ENCODE measurements around the gene ZNF804B.
"Not testable (repeated sequence)": the region's sequence is repeated elsewhere in the genome, so short reads cannot be mapped to it uniquely, and the experiment has no call there.

ZNF804B gene

DNA sequence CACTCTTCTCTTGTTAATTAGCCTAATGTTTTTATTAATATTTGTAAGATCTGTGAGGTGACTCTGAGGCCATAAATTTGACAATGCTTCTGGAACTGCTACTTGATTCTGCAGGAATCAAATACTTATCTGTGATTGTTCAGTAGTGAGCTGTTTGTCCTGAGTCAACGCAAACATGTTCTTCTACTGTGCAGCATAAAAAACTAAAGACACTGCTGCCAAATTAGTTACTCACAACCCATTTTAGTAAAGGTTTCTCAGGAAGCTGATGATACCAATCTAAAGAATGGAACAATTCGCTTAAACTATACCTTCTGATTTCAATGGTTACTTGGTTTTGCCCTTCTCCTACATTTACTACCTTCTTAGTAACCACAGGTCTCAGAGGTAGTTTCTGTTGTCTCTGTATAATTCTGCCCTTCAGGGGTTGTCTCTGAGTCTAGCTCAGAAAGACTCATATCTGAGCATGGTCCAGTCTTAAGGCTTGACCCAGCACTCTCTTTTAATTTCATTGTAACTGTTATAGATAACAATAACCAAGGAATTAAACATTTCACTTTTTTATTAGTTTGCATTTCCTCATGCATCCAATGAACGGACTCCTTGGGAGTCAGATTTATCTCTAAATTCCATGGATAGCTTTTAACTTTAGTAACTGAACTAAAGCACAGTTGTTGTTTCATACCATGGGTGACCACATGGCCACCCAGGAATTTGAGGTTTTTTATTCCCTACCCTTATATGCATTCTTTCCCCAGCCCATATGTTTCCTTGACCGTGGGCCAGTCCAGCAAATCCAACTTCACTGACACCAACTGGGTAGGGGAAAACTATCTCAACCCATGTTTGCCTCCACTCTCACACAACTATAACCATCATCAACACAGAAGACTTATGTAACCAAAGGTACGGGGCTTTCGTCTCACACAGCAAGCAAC is 345.5 kb downstream of the ZNF804B start:
- no peak for DNase-seq

DNA sequence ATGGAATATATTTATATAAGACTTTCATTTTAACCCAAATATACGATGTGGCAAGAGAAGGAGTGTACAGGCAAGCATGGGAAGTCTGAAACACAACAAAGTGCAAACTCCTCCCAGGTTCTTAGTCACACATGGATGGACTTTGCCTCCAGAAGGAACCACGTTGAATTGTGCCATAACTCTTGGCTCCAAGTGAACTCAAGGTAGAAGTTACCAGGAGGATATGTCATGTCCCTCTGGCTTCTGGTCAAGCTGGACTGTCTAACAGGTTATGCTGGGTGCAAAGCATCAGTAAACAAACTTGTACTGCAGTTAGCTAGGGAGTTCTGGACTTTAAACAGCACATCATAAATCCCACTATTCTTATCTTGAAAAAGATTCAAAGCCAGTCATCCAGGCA is 364.4 kb downstream of the ZNF804B start:
- no peak for DNase-seq

DNA sequence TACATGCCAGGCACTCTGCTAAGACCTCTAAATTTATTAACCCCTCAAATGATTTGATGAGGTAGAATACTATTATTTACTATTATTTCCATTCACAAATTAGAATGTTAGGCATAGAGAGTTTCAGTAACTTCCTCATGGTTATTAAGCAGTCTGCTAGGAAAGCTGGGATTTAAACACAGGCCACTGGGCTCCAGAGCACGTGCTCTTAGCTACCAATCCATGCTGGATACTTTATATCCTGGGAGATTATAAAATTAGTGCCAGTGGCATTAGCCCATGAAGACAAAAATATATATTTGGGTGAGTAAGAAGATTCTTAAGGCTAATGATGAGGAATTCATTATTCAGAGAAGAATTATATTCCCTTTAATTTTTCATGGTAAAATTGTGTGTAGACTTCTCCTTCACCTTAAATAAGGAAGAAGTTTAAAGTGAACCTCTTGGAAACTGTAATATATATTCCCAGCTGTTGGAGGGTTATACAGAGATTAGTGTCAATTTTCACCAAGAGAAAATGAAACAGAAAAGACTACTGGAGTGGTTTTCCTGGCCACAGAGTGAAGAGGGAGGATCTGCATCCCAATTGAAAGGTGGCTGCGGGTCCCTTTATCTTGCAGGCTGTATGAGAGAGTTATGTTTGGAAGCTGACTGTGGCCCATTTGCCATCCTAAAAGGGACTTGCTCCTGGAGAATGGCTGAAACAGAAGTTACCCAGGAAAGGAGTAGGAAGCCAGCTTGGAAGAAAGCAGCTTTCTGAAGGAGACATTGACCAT is 370.3 kb downstream of the ZNF804B start:
- DNase-seq: no peak

DNA sequence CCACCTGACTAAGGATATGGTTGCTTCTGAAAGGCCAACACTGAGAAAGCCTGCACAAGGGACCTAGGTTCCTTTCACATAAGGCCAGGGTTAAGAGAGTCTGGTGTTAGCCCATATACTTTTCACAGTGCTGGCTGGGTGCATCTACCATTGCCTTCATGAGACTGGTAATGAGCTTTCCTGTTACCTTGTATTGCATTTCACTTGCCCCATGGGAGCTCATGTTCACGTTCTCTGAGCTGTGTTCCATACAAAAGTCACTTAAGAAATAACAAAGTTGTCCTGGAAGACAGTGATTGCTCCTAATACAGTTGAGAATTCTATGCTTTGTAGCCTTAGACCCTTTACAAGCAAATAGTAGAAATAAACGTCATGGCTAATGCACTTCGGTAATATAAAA is 373.9 kb downstream of the ZNF804B start:
- DNase-seq: no peak

DNA sequence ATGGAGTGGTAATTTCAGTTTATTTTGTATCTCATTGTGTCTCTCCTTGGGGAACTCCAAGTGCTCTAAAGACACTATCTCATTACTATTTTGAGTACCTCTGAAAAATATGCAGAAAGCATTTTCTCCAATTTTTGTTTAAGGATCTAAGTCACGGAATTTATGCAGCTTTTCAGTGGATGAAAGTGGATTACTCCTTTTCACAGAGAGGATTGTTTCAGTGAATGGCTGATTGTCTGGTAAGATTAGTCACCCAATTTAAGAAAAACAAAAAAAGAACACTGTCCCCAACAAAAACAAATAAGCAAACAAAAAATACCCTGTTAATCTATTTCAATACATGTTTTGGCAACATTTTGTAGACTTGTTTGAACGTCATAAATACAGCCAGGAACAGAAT is 374.3 kb downstream of the ZNF804B start:
- no peak for DNase-seq

DNA sequence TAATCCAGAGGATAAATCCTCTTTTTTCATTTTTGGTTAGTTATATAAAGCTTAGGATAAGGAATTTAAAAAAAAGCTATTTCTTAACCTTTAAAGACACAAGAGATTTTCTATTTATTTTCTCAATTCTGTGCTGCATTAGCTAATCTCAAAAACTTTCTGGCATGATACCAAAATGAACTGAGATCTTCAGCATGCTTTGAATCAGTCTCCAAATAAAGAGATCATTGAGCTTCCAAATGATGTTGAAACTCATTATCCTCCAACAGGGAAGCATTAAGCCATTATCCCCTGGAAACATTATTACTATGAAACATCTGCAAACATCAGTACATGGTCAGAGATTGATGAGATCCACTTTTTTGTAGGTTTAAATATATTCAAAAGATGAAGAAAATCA is 386.3 kb downstream of the ZNF804B start:
- DNase-seq: no peak

DNA sequence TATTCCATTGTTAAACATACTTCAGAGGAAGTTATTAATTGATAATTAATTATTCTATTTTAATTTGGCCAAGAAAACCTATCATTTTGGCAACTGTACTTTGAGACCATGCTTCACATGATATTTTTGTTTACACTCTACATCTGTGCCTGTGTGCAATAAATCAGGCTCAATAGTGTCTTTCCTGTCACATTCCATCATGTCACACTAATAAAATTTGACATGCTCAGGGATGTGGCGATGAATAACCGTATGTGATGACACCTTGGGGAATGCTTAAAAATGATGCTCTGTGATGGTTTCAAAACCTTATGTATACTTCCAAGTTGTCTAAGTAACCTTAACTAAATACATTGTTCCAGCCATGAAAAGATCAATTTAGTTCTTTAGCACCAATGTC is 400.6 kb downstream of the ZNF804B start:
- no peak for DNase-seq

DNA sequence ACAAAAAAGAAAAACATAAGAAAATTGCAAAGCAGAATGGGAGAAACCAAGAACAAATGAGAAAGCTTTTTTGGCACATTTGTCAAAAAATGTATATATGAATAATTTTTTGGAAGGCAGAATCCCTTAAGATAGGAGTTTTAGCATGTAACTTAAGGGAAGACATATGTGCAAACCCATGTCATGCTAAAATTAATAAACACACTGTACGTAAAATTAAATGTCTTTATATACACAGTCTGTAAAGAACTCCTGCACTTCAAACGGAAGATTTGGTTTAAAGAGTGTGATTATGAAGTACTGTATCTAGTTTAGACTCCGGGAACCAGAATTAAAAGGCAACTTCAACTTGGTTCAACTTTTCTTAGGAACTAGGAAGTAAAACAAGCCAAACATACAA is 405.9 kb downstream of the ZNF804B start:
- no peak for DNase-seq

DNA sequence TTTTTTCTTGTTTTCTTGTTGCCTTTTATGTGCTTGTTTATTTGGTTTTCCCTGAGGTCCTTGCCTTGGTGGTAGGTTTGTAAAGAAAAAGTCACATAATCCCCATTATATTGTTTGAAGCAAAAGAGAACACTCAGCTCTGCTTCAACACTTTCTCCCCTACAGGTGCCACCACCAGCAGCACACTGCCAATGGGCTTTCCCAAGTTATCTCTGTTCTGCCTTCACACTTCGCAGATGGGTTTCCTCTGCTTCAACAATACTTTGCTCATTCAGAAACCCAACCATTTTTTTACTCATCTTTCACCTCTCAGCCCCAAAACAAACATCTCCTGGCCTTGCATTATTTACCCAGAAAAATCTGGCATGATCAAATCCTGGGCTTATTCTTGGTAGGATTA is 411.1 kb downstream of the ZNF804B start:
- DNase-seq: no peak

DNA sequence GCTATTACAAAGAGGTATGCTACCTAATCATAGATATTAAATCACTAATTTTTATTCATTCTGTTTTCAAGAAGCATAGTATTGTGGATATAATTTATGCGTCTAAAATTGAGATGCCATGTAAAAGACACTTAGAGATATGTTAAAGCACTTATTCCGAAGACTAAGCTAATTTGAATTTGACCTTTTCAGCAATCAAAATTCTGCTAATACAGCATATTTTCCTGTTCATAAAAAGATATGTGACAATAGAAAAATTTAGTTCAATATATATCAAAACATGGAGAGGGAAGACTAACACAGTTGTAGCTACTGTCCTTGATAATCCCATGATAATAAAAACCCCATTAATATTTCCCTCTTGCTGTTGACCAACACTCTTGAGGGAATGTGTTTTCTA is 422.6 kb downstream of the ZNF804B start:
- DNase-seq: no peak

DNA sequence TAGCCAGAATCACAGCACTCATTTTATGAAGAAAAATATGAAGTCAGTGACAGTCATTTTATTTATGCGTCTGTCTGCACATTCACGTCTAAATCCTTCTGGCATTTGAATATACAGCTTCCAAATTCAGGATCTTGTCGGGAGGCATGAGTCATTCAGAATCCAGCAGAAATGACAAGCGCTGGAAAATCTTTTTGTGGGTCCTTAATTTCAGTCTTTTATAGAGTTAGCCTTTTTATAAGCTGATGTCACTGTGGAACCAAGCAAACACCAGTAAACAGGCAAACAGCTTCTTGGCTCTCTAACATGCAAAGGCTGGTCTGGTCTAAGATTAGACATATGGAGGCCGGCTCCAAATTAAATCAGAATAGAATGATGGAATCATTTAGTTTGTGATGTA is 424.2 kb downstream of the ZNF804B start:
- no peak for DNase-seq

DNA sequence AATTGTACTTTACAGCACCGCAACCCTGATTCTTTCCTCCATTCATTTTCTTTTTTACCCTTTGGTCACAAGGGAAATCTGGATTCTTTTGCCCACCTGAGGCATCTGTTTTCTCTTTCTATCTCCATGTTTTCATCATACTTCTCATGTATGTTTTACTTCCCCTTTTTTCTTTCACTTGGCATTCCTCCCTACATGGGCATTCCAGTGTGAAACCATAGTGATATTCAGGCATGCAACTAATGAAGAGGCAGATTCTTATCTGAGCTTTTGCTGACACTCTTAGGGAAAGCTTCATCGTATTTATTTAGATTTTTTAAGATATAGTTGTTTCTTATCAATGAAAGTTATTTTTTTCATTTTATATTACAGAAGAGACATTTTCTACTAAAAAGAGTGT is 441.3 kb downstream of the ZNF804B start:
- no peak for DNase-seq

DNA sequence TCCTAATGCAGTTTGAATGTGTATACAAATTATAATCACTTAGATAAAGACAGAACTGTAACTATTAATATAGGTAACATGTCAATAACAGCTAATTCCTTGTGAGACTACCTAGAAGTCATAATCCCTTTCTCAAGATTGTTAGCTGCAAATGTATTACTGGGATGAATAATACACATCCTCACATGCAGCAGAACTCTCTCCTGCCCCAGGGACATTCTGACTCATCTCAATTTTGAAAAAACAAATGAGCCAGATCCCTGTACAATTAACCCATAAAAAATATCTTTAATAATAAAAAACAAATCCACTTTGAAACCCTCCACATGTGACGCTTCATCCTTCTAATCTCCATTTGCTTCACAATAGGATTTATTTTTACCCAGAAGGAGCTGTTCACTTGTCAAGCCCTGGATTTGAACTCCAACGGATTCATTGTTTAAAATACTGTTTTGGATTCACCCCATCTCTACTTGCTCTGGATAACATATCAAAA is 464.4 kb downstream of the ZNF804B start:
- no peak for DNase-seq

DNA sequence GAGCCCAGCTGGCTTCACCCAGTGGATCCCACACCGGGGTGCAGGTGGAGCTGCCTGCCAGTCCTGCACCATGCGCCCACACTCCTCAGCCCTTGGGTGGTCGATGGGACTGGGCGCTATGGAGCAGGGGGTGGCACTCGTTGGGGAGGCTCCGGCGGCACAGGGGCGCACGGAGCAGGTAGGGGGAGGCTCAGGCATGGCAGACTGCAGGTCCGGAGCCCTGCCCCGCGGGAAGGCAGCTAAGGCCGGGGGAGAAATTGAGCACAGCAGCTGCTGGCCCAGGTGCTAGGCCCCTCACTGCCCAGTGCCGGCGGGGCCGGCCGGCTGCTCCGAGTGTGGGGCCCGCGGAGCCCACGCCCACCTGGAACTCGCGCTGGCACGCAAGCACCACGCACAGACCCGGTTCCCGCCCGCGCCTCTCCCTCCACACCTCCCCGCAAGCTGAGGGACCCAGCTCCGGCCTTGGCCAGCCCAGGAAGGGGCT is 469.2 kb downstream of the ZNF804B start:
- DNase-seq: not testable (repeated sequence)

DNA sequence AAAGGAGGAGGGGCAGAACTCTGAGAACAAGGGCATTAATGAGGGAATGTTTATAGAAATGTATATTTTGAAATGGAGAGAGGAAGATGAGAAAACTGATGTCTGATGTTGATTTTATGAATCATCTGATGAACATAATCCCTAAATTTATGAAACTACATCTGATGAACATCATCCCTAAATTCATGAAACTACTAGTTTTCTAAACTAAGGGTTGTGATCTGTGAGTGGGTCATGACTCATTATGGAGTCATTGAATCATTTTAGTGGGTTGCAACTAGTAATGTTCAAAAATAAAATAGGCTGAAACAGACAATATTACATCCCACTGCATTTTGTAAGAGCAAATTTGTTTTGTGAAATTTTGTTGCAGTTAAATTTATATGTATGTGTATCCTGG is 478.7 kb downstream of the ZNF804B start:
- no peak for DNase-seq

DNA sequence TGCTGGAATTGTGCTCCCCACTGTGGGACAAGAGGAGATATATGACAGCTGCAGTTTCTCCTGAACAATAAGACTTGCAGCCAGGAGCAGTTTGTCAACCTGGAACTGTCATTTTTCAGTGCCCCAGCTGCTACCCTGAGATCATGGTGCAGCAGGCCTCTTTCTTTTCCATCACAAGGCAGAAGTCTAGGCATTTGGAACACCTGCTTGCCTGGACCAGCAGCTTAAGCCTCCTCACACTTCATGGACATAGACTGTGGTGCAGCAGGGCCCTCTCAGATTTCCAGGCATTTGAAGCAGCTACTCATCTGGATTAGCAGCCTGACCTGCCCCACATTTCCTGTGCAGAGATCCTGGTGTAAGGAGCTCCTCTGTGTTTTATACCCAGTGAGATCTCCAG is 486.7 kb downstream of the ZNF804B start:
- DNase-seq: no peak

DNA sequence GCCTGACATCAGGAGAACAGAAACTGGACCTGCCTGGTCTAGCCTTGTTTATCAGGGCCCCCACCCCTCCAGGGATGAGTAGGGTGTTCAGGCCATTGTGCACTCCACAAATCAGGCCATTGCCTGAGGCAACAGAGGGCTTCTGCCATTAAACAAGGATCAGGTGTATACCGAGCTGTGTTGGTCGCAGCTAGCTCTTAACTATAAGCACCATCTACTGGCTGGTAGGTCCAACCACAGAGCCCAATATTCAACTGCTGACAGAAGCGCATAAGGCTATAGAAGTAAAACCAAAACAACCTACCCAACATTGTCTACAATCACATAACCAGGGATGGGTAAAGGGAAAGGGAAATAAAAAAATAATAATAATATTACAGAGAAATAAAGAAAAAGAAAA is 487.7 kb downstream of the ZNF804B start:
- DNase-seq: no peak

DNA sequence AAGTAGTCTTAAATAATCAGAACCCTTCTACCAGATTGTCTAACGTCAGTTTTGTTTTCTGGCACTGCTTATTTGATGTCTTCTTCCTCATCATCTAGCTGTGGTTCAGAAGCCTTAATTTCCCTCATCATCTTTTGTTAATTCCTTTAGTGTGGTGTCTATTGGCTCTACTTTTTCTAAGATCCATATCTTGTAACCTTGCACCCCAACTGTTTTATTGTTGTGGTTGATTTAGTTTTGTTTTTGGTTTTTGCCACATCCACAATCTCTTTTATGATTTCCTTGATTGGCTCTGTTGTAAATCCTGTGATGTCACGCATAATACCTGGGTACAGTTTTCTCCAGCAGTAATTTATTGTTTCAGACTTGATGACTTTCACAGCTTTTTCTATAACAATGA is 499.6 kb downstream of the ZNF804B start:
- no peak for DNase-seq

DNA sequence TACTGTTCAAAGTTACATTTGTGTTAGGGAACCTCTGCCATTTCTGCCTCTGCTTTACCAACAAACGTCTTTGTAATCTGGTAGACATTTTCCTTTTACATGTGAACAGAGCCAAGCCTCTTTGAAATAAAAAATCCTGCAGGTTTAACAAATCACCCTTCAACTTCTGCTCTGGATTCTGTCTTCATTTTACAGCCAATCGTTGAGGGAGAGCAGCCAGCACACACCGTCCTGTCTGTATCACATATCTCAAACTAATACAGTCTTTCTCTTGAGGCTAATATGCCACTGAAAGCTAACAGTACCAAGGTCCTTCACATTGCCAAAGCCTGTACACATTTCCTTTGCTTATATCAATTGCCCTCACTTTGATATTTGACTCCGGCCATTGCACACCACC is 504.6 kb downstream of the ZNF804B start:
- DNase-seq: no peak

DNA sequence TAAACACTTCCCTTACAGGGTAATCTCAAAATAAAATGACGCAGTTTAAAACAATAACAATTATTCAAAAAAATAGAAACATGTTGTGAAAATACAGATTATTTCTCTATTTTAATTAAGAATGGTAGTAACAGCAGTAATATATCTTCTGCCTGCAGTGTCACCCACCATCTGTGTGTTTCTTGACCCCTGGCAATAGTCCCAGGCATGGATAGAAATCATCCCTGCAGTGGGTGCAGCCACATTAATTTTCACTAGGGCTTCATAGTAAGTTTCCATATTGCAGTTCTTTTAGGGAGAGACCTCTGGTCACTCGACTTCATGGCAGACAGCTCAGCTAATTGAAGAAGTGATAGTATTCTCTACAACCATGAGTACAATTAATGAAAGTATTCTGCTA is 506.1 kb downstream of the ZNF804B start:
- no peak for DNase-seq

DNA sequence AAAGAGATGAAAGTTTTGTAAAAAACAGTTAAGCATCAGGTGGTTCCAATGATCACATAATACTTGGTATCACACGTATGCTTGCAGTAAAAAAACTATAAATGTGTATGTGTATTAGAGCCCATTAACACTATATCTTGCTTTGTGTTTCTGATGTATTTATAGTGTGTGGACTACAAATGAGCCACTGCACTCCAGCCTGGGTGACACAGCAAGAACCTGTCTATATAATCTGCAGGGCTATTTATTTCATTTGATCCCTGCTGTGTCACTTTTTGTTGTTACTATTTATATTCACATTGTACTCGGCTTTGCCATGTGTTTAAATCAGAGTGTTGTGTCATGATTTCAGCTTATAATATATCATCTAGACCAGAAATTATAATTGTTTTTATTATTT is 523.8 kb downstream of the ZNF804B start:
- no peak for DNase-seq

DNA sequence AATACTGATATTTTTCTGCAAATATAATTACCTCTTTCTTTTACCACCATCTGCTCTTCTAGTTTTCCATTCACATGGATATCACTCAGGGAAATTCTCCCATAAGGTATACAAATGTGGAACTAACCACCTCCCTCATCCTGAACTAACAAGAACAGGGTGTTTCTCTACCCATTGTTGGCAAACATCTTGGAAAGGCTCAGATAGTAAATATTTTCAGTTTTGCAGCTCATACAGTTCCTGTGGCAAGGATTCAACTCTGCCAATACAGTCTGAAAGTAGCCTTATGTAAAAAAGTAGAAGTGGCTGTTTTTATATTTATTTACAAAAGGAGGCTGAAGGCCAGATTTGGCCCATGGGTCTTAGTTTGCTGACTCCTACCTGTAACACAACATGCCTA is 549.0 kb downstream of the ZNF804B start:
- no peak for DNase-seq

DNA sequence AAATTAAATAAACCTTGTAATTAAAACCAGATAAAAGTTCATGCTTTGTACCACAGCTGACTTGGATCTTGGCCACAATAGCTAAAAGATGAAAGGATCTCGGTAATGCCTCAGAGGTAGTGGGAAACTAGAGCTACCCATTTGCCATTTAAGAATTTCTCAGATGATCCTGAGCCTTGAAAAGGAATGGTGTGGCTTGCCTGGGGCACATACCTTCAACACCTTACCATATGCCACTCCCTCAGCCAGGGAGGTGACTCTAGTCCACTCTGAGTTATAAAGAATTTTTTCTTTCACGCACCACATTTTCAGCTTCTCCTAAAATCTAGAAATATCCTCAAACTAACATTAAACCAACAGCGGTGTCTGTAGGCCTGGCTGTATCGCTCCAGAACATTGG is 552.4 kb downstream of the ZNF804B start:
- DNase-seq: no peak

DNA sequence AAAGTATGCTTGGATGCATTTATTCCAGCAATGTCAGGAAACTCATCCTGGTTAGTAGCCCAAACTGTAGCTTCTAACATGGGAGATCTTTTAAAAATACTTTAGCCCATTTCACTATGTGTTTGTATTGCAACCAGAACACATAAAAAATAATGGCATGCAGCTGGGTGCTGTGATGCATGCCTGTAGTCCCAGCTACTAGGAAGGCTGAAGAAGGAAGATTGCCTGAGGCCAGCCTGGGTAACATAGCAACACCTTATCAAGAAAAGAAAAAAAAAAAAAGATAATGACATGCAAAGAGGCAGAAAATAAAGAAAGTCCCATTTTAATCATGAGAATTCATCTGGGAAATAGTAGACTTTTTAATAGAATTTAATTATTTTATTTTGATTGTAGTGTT is 553.1 kb downstream of the ZNF804B start:
- no peak for DNase-seq
